Gastrocnemius medialis (tissue), 4 donors: ENCODE results near the gene CLVS2.

Experiments
- POLR2A ChIP-seq, 2 donors: fragments of 450-650 bp; IDR thresholded peaks; one replicate each; pipeline ENCODE4 v1.6.1; 2017; ENCODE audit warnings: antibody characterized with exemption in 2 of 2, mild to moderate bottlenecking in 2 of 2, moderate library complexity in 2 of 2
- TF ChIP-seq, protein P1 (sequence below), 5 experiments: fragments of 450-650 bp in 3 of 5; fragments of 200-600 bp in 2 of 5; sonication (generic) in 2 of 5; IDR thresholded peaks in 4 of 5; conservative IDR thresholded peaks in 1 of 5; 1 replicate in 4 of 5; 2 replicates in 1 of 5; pipeline ENCODE4 v1.5.1; 2016 to 2019; ENCODE audit warnings: antibody characterized with exemption in 5 of 5, mild to moderate bottlenecking in 3 of 5, moderate library complexity in 3 of 5

DNA sequence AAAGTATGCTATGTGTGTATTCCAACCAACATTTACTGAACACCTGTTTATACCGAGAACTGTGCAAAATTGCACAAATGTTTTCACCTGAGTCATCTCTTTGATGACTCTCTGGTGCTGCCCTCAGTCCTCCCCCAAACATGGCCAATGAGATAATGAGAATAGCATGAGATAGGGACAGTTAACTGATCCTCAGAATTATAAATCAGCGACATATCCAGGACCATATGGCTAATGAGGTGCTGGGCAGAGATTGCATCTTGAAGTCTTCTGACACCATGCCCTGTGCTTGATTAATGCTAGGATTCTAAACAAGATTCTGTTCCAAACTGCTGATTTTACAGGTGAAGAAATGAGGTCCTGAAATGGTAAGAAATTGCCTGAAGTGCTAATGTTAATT, 13.0 kb downstream of the CLVS2 start:
- no peak for TF ChIP-seq POLR2A (IDR thresholded peaks at IDR 0.05)
- TF ChIP-seq, protein P1, sequence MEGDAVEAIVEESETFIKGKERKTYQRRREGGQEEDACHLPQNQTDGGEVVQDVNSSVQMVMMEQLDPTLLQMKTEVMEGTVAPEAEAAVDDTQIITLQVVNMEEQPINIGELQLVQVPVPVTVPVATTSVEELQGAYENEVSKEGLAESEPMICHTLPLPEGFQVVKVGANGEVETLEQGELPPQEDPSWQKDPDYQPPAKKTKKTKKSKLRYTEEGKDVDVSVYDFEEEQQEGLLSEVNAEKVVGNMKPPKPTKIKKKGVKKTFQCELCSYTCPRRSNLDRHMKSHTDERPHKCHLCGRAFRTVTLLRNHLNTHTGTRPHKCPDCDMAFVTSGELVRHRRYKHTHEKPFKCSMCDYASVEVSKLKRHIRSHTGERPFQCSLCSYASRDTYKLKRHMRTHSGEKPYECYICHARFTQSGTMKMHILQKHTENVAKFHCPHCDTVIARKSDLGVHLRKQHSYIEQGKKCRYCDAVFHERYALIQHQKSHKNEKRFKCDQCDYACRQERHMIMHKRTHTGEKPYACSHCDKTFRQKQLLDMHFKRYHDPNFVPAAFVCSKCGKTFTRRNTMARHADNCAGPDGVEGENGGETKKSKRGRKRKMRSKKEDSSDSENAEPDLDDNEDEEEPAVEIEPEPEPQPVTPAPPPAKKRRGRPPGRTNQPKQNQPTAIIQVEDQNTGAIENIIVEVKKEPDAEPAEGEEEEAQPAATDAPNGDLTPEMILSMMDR (IDR thresholded peaks at IDR 0.05 in 4 of 5, conservative IDR thresholded peaks at IDR 0.05 in 1 of 5) = no peak
